Left ventricle myocardium superior (tissue), 1 donor: ENCODE measurements around the gene TMTC2. TPM values are rescaled to one million over a fixed set of nuclear protein-coding genes. Genes with fewer than 3 reads are reported as not detected.
A peak's percentile ranks its signal among the peaks of the same experiment; 100 is the strongest.
"Not testable (repeated sequence)": the region's sequence is repeated elsewhere in the genome, so short reads cannot be mapped to it uniquely, and the experiment has no call there.

ENCODE experiments used
- ATAC-seq: fragments of 200-7000 bp; cut with Tn5 transposase; one replicate; pipeline ENCODE4 v1.9.1; 2020; ENCODE audit warnings: mild to moderate bottlenecking, moderate library complexity
- DNase-seq: peaks from one replicate; pipeline ENCODE4 v3.0.0-alpha.2; 2020
- intact Hi-C: fragments of 100-400 bp; cut with micrococcal nuclease; formaldehyde crosslinking; loops from one replicate; pipeline ENCODE4 v1.11.0; 2022
- total RNA-seq: library from RNA; stranded (reverse); fragmentation: NEBNext Ultra II Directional; extraction: Animal tissue kit (Norgen Biotek cat#: 25700); gene quantifications from one replicate; pipeline ENCODE4 v1.2.1, GENCODE V29; 2021
- donor health status: DM: no; HTN: yes; CAD: no; lungs with severe emphysema.

TMTC2 gene
- total RNA-seq, 1 donor from 2014 or later, result 4.7 TPM

DNA sequence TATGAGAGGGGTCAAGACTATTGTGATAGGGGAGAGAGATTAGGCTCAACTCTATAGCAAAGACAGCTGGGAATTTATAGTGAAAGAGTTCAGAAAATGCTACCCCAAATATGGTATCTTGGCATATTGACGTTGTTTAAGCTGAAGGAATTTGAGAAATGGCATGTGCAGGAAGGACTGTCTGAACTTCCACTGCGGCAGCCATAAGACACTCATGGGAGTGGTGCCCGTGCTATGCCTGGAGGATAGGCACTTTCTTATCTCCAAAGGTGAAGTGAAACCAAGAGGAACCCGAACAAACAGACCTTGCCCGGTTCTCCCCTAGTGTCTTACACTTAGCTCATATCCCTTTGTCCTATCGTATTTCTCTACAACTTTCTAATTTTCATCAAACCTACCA, 390.3 kb downstream of the TMTC2 start:
- DNase-seq (no peak), ATAC-seq (no peak)
- intact Hi-C loops, result no loop called here

DNA sequence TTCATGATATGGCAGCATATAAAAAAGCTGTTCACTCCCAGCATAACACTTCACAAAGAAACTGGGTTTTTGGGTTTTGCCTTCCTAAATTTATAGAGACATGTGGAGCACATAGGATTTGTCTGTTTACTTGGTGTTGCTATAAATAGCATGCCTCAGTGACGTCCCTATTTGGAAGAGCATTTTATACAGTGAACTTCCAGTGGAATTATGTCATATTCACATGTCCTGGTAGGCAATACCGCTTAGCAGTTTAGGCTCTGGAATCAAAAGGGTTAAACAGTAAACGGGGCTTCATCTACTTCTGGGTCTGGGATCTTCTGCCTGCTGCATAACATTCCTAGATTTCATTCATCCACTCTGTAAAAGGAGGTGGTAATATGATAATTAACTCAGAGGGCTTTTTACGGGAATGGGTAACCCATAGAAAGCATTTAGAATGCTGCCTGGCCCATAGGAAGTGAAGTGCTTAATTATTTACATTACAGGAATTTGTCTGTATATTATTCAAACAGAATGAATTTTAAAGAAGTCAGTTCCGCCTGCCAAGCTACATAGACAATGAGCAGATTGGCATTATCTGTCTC, 396.1 kb downstream of the TMTC2 start:
- no peak for ATAC-seq
- DNase-seq, result no peak
- intact Hi-C loops, result no loop called here

DNA sequence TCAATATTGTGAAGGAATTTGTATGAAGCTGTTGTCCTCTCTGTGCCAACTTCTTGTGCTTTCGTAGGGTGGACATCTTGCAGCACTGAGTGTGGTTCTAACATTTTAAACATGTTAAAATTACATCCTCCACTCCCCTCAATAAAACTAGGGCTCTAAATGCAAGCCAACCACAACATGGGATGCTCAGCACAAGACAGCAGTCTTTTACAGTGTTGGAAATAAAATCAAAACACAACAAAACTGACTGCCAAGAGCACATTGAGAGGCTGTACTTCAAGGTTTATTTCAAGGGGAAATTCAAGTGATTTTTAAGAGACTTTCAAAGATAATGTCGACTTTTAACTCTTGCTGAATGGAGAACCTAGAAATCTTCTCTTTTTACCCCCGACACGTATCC, 396.9 kb downstream of the TMTC2 start:
- DNase-seq (no peak), ATAC-seq (no peak)
- intact Hi-C loops, result no loop called here

DNA sequence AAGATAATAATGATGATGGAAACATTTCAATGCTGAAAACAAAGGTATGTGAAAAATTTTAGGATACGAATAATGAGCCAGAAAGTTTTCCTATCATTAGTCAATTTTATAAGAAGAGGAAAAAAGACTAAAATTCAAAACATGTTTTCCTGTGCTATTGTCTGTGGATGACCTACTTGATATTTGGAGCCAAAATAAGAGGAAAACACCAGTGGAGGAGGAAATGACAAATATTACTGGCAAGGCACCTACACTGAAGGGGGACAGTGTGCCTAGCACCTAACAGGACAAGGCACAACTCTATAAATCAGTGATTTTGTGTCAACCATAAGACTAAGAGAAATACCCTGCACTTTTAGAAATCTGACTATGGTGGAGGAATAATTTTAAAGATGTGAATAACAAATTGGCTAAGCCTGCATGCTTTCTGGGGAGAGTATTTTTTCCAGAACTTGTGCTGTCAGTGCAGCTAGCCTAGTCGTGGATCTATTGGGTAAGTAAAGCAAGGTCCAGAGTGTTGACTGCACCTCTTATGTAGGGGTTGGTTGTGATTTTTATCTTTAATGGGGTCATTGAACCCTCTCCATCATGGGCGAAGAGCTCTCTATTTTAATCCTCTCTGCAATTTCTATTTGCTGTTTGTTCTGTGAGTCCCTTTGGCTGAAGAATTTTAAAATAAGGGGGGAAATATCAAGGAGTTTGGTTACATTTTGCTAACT, 398.0 kb downstream of the TMTC2 start:
- ATAC-seq (no peak), DNase-seq (no peak)
- intact Hi-C loops, result no loop called here

DNA sequence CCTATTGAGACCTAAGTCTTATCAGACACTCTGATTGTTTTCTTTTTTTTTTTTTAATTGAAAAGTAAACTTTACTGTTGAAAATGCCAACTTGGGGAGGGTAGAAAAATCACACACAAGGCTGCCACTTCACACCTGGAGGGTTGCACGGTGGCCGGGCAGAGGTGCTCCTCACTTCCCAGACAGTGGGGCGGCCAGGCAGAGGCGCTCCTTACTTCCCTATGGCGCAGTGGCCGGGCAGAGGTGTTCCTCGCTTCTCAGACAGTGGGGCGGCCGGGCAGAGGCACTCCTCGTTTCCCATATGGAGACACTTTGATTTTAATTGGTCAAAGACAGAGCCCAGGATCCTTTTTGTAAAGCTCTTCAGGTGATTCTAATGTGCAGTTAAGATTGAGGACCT, 399.3 kb downstream of the TMTC2 start:
- intact Hi-C loops, result no loop called here
- no peak for DNase-seq
- ATAC-seq, result no peak

DNA sequence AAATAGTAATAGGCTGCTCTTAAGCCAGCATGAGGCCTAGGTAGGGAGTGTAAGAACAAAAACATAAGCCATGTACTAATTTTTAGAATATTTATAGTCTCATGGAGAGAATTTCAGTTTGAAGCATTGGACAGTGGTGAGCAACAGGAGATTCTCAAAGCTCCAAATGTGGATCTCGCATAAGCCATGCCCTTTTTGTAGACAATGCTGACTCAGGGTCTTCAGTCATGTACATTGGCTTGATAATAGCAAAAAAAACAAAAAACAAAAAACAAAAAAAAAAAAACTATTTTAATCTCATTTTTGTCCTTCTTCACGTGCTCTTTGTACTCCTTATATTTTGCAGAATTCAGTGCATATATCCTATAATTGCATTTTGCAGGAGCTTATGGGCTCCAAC, 402.9 kb downstream of the TMTC2 start:
- intact Hi-C loops, result no loop called here
- no peak for ATAC-seq
- DNase-seq, result no peak

DNA sequence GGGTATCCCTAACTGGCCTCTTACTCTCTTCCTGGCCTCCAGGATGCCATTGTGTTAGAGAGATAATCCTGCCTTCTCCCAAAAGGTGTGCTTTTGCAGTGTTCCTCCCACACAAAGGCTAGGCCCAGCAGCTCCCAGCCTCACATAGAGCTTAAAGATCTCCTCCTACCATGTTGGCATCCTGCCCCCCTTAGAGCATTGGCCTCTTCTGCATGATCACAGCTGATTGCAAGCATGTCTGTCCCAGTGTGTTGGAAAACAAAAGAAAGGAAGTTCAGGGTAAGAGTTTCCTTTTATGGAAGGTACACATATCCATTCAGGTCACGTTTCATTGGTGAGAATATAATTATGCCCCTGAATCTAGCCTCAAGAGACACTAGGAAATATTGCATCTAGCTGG, 405.4 kb downstream of the TMTC2 start:
- no peak for ATAC-seq
- DNase-seq, result no peak
- intact Hi-C loops, result no loop called here

DNA sequence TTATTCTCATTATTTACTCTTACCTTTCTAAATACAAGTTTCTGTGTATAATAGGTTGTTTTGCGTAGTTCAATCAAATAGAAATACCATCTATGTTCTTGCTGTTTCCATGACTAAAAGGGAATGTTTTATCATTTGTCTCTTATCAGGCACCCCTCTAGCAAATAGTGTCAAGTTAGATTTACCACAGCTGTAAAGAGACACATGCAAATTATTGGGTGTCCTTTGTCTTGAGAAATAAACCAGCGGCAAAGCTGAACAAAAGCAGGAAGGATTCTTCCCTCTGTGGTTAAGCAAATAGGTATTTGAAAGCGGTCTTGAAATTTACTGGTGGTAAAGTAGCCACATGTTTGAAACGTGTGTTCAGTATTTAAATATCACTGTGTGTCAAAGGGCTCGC, 405.9 kb downstream of the TMTC2 start:
- DNase-seq (no peak), ATAC-seq (no peak)
- intact Hi-C loops, result no loop called here

DNA sequence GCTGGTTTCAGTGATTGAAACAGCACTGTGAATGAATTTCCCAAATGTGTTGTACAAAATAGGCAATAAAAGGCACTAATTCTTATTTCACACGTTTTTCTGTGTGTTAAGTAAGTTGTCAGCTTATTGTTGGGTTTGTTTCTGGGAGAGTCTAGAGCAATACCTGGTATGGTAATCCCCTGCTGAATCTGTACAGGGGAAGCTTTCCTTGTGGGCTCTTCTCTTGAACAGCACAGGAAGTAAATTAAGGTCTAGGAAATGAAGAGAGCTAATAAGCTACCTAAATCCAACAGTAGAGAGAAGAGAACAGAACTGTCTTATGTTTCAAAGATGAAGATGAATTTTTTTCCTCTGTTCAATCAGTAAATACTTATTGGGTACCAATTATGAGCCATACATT, 406.7 kb downstream of the TMTC2 start:
- DNase-seq (no peak), ATAC-seq (no peak)
- intact Hi-C loops, result no loop called here

DNA sequence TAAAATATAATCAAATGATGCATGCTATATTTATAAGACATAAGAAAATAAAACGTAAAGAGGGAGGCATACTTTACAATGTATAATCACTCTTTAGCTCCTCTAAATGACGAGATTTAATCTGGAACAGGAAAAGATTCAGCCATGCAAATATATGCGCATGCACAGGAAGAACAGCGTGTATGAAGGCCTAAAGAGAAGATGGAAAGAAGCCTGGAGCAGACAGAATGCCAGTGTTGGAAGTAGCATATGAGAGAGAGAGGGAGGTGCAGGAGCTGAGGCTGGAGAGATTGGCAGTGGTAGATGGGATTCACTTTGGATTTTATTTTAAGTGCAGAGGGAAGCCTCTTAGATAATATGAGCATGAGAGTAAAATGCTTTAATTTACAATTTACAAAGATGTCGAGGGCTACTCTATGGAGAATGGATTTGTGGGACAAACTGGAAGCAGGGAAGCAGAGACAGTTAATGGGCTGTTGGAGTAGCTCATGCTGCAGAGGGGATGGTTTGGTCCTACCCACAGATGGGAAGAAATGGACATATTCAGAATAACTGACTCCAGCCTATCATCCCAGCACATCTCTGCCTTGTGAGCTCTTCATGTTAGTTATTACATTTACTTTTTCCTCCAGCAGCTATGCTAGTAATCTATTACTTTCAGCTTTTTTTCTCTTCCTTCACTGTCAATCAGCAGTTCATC, 411.1 kb downstream of the TMTC2 start:
- ATAC-seq (no peak), DNase-seq (no peak)
- intact Hi-C loops, result no loop called here

DNA sequence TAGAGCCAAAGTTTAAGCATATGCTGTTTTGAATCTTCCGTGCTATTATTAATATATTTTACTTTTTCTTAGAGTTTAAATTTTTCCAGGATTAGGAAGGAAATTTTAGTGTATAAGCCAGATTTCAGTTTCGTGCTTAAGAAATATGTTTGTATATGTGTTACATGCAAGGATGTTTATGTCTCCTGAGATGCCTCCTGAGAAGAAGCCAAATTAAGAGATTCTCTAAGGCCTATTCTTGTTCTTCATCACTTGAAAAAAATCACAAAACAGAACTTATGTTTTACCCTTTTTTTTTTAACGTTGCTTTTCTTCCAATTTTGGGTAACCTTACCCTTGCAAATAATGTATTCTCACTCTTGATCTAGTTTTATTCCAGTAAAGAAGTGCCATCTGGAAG, 412.7 kb downstream of the TMTC2 start:
- intact Hi-C loops, result no loop called here
- ATAC-seq (no peak), DNase-seq (no peak)

DNA sequence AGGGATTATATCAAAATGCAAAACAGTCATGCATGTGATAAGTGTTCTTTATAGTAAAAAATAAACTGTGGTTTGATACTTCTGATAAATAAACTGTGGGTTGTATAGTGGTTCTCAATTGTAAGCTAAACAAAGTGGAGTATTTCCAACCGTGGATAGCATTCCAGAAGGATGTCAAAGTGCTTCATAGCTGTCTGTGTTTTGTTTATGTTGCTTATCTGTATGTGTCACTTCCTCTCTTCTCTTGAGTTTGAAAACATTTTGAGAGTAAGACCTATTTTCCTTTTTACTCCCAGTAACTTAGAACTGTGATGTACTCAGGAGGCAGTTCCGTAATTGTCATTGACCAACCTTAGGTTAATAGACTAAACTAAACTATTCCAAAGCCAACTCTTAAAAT, 415.8 kb downstream of the TMTC2 start:
- no peak for ATAC-seq
- DNase-seq, result no peak
- intact Hi-C loops, result no loop called here

DNA sequence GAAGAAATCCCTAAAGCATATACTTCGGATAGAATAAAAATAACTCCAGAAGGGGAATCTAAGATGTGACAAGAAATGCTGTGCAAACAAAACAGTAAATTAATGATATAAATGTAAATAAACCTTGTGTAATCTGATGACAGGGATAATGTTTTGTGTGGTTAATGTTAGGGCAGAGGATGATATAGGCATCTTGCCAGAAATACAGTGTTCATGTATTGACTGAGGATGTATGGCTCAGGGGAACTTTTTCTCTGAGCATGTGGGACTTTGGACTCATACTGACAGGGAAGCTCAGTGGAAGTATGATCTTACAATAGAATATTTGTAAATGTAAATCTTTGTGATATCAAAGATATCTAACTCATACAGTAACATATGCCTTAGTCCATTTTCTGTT, 420.2 kb downstream of the TMTC2 start:
- no peak for ATAC-seq
- no peak for DNase-seq
- intact Hi-C loops, result no loop called here

DNA sequence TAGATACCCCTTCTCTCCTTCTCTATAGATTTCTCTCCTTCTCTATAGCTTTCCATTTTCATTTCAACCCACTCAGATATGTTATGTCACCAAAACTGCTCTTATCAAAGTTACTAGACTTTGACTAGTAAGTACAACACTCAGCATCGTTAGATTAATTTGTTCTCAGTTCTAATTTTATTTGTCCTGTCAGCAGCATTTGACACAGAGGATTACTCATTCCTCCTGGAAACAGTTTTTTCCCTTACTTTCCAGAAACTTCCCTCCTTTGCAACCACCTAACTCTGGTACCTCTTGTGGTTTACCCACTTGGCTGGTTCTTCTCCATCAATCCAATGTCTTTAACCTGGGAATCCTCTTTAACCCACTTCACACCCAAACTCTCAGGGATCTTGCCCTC, 423.7 kb downstream of the TMTC2 start:
- DNase-seq (no peak), ATAC-seq (no peak)
- intact Hi-C loops, result no loop called here

DNA sequence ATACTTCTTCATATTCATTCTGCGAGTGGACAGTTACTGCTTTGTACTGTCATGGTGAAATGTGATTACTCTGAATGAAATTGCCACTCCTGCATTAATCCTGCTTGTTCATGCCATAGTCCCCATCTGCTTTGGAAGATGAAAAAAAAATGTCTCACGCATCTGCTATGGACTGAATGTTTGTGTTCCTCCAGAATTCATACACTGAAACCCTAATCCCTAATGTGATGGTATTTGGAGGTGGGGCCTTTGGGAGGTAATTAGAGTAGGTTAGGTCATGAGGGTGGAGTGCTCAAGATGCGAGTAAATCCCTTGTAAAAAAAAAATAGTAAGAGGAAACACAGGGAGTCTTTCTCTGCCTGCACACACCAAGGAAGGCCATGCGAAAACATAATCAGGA, 427.2 kb downstream of the TMTC2 start:
- ATAC-seq (no peak), DNase-seq (no peak)
- intact Hi-C loops, result no loop called here

DNA sequence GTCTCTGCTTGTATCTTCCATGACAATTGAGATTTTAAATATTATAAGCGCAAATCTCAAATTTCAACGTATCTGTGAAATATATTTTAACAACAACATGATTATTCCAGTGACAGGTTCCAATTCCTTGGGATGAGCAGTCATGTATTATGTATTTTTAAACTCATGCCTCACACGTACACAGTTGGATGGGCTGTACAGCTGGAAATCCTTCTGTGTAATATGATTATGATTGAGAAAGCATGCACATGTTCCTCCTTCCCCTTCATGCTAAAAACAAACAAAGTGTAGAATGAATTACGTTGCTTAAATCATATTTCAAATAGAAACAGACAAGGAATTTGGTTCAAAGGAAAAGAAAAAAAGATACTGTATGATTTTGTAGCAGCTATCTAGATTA, 428.3 kb downstream of the TMTC2 start:
- ATAC-seq (no peak), DNase-seq (no peak)
- intact Hi-C loops, result no loop called here

DNA sequence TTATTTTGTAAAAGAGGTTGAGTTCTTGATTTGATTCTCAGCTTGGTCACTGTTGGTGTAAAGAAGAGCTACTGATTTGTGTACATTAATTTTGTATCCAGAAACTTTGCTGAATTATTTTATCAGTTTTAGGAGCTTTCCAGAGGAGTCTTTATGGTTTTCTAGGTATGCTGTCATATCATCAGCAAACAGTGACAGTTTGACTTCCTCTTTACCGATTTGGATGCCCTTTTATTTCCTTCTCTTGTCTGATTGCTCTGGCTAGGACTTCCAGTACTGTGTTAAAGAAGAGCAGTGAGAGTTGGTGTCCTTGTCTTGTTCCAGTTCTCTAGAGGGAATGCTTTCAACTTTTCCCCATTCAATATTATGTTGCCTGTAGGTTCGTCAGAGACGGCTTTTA, 431.2 kb downstream of the TMTC2 start:
- ATAC-seq, DNase-seq, intact Hi-C loops: not testable (repeated sequence)

DNA sequence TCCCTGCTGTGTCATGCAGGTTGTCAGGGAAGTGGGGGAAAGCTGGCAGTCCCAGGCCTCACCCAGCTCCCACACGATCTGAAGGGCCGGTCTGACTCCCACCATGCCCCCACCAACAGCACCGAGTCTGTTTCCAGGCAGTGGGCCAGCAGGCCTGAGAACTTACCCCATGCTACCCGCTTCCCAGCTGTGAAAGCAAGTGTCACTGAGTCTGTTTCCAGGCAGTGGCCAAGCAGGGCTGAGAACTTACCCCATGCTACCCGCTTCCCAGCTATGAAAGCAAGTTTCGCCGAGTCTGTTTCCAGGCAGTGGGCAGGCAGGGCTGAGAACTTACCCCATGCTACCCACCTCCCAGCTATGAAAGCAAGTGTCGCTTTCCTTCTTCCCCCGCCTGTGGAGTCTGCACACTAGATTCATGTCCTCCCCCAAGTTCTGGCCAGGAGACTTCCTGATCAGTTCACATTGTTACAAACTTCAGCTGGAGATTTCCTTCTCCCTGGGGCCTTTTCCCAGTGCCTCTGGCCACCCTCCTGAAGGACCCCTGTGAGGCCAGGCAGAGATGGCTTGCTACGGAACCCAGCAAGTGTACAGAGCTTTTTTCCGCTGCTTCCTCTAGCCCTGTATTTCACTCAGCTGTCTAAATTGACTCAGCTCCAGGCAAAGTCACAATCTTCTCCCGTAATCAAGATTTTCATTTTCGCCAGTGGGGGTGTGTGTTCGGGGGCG, 435.4 kb downstream of the TMTC2 start:
- intact Hi-C loops, result no loop called here
- ATAC-seq (peak; percentile 28), DNase-seq (no peak)

DNA sequence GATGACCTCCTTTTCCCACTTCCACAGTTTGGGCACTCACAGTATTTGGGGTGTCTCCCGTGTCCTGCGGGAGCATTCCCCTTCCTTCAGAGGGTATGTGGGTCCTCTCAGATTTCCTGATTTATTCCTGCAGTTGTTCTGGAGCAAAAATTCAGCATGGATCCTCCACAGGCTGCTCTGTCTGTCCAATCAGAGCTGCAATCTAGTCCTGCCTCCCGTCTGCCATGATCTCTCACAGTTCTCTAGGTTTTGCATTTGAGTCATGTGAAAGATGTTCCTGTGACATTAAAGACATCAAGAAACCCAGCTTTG, 435.9 kb downstream of the TMTC2 start:
- DNase-seq (no peak), ATAC-seq (peak; percentile 35)
- intact Hi-C loops, result no loop called here

DNA sequence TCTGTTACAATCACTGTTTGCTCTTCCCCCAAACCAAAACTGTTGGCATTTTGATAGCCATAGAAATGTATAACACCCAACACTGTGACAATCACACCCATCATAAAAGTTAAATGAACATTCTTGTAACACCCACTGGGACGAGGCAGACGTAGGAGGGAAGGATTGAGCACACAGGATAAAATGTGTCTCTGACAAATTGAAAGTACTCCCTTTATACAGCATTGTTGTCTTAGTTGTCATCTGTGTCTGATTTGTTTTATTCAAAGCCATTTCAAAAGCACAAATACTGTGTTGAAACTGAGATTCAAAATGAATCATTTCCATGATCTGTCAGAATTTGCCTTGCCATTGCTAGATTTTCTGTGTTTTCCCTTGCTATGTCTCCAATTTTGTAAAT, 436.3 kb downstream of the TMTC2 start:
- intact Hi-C loops, result no loop called here
- DNase-seq (no peak), ATAC-seq (no peak)
